GM23338 (cell line): Measurements from ENCODE around the gene DHRS12. TPM values are rescaled to one million over a fixed set of nuclear protein-coding genes. Genes with fewer than 3 reads are reported as not detected.

Source experiments
- ATAC-seq: fragments of 200-7000 bp; cut with Tn5 transposase; 3 replicates; pipeline ENCODE4 v1.9.1; 2020
- DNase-seq: peaks from one replicate; pipeline ENCODE4 v3.0.0-alpha.2; 2015; ENCODE audit warnings: low spot score
- H2AFZ ChIP-seq: fragments of 200-600 bp; sonication (generic); 2 replicates; pipeline ENCODE4 v1.8.0; 2016; ENCODE audit warnings: antibody characterized with exemption, mild to moderate bottlenecking, moderate library complexity
- H3F3A ChIP-seq: fragments of 200-600 bp; sonication (generic); replicated peaks from 2 replicates; pipeline ENCODE4 v1.8.0; 2017; ENCODE audit warnings: antibody characterized with exemption, mixed run types, low read depth
- H3K27ac ChIP-seq: fragments of 200-600 bp; sonication (generic); 2 replicates; pipeline ENCODE4 v1.6.1; 2016; ENCODE audit warnings: low read depth
- H3K27me3 ChIP-seq: fragments of 200-600 bp; sonication (generic); 2 replicates; pipeline ENCODE4 v1.8.0; 2016; ENCODE audit warnings: mild to moderate bottlenecking, mixed run types, moderate library complexity; ENCODE audit not compliant: insufficient read depth
- H3K36me3 ChIP-seq: fragments of 200-600 bp; sonication (generic); 2 replicates; pipeline ENCODE4 v1.8.0; 2016; ENCODE audit warnings: mild to moderate bottlenecking; ENCODE audit not compliant: insufficient read depth
- H3K4me1 ChIP-seq: fragments of 200-600 bp; sonication (generic); 2 replicates; pipeline ENCODE4 v1.8.0; 2016; ENCODE audit warnings: mild to moderate bottlenecking, moderate library complexity; ENCODE audit not compliant: insufficient read depth
- H3K4me2 ChIP-seq: fragments of 200-600 bp; sonication (generic); 2 replicates; pipeline ENCODE4 v1.7.1; 2017; ENCODE audit warnings: mixed run types
- H3K4me3 ChIP-seq: fragments of 200-600 bp; sonication (generic); 2 replicates; pipeline ENCODE4 v1.6.1; 2016; ENCODE audit warnings: mixed run types
- H3K79me2 ChIP-seq: fragments of 200-600 bp; sonication (generic); replicated peaks from 2 replicates; pipeline ENCODE4 v1.8.0; 2017; ENCODE audit warnings: mild to moderate bottlenecking; ENCODE audit not compliant: insufficient read depth
- H3K9me2 ChIP-seq: fragments of 200-600 bp; sonication (generic); 2 replicates; pipeline ENCODE4 v1.8.0; 2017; ENCODE audit not compliant: insufficient read depth
- H4K20me1 ChIP-seq: fragments of 200-600 bp; sonication (generic); replicated peaks from 2 replicates; pipeline ENCODE4 v1.8.0; 2017; ENCODE audit warnings: mild to moderate bottlenecking; ENCODE audit not compliant: insufficient read depth
- H3K27ac Mint-ChIP-seq: 2 replicates; pipeline ENCODE4 v1.8.0; 2020; ENCODE audit warnings: inconsistent platforms, mild to moderate bottlenecking, moderate library complexity, mixed read lengths
- H3K27me3 Mint-ChIP-seq: 3 replicates; pipeline ENCODE4 v1.8.0; 2022; ENCODE audit warnings: low read depth, mild to moderate bottlenecking, moderate library complexity, mixed read lengths, inconsistent platforms; ENCODE audit not compliant: insufficient read depth, poor library complexity
- H3K36me3 Mint-ChIP-seq: 3 replicates; pipeline ENCODE4 v1.8.0; 2021; ENCODE audit warnings: low read depth, mild to moderate bottlenecking, inconsistent platforms, moderate library complexity, mixed read lengths
- H3K4me1 Mint-ChIP-seq: 3 replicates; pipeline ENCODE4 v1.8.0; 2020; ENCODE audit warnings: mild to moderate bottlenecking, inconsistent platforms, mixed read lengths
- H3K4me3 Mint-ChIP-seq: 3 replicates; pipeline ENCODE4 v1.8.0; 2021; ENCODE audit warnings: moderate library complexity, mild to moderate bottlenecking, inconsistent platforms, mixed read lengths
- H3K9me3 Mint-ChIP-seq: 3 replicates; pipeline ENCODE4 v1.8.0; 2020; ENCODE audit warnings: moderate library complexity, mild to moderate bottlenecking, inconsistent platforms, mixed read lengths
- CTCF ChIP-seq, 2 experiments: fragments of 200-600 bp in 1 of 2; sonication (generic) in 1 of 2; conservative IDR thresholded peaks; 2 replicates each; pipeline versions ENCODE4 v1.5.1 to v1.6.1; 2016 to 2017; ENCODE audit warnings: antibody characterized with exemption in 2 of 2, low read depth in 2 of 2, mild to moderate bottlenecking in 2 of 2, moderate library complexity in 1 of 2
- EZH2 ChIP-seq: fragments of 200-600 bp; sonication (generic); IDR thresholded peaks from one replicate; pipeline ENCODE4 v1.8.0; 2017; ENCODE audit warnings: antibody characterized with exemption, mild to moderate bottlenecking, low read depth; ENCODE audit not compliant: unreplicated experiment
- EZH2phosphoT487 ChIP-seq: fragments of 200-600 bp; sonication (generic); IDR thresholded peaks from one replicate; pipeline ENCODE4 v1.8.1; 2018; ENCODE audit warnings: antibody characterized with exemption; ENCODE audit not compliant: unreplicated experiment
- NANOG ChIP-seq: IDR thresholded peaks from 2 replicates; pipeline ENCODE4 v1.6.1; 2016; ENCODE audit warnings: antibody characterized with exemption, borderline replicate concordance
- POLR2AphosphoS5 ChIP-seq: IDR thresholded peaks from 2 replicates; pipeline ENCODE4 v1.6.1; 2016; ENCODE audit warnings: antibody characterized with exemption, low read depth
- STAT1 ChIP-seq: IDR thresholded peaks from one replicate; pipeline ENCODE4 v1.6.1; 2016; ENCODE audit warnings: antibody characterized with exemption; ENCODE audit not compliant: unreplicated experiment
- ZNF114 ChIP-seq: fragments of 250-450 bp; sonication (Bioruptor Pico); IDR thresholded peaks from 2 replicates; pipeline ENCODE4 v1.5.0; 2020; ENCODE audit warnings: mild to moderate bottlenecking, moderate library complexity
- ZNF331 ChIP-seq: fragments of 250-450 bp; sonication (Bioruptor Pico); IDR thresholded peaks from 2 replicates; pipeline ENCODE4 v1.5.0; 2020; ENCODE audit warnings: low read depth, mild to moderate bottlenecking, moderate library complexity
- polyA plus RNA-seq: library from polyadenylated mRNA; unstranded; fragments of >200 nt; fragmentation: Nextera tagmentation; extraction: Ambion mirVana; gene quantifications from 2 replicates; pipeline ENCODE4 v1.2.1, GENCODE V29; 2016
- total RNA-seq: library from RNA; depleted of rRNA; stranded (reverse); fragments of >200 nt; shearing (Covaris generic); gene quantifications from 2 replicates; pipeline ENCODE4 v1.2.3, GENCODE V29; 2014
- TF ChIP-seq, protein P1 (sequence below): IDR thresholded peaks from 2 replicates; pipeline ENCODE4 v1.6.1; 2016; ENCODE audit warnings: antibody characterized with exemption

The DHRS12 gene
- total and polyA plus RNA-seq, 2 experiments from 2014 or later = 4.6 to 12.2 TPM

- TF ChIP-seq CTCF (conservative IDR thresholded peaks at IDR 0.05; ENCODE audit: low read depth in 2 of 2) = no peak
- no peak for TF ChIP-seq POLR2AphosphoS5
- TF ChIP-seq STAT1 = no peak
- TF ChIP-seq, protein P1, sequence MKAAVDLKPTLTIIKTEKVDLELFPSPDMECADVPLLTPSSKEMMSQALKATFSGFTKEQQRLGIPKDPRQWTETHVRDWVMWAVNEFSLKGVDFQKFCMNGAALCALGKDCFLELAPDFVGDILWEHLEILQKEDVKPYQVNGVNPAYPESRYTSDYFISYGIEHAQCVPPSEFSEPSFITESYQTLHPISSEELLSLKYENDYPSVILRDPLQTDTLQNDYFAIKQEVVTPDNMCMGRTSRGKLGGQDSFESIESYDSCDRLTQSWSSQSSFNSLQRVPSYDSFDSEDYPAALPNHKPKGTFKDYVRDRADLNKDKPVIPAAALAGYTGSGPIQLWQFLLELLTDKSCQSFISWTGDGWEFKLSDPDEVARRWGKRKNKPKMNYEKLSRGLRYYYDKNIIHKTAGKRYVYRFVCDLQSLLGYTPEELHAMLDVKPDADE = no peak
These were observed 30.0 kb upstream of the DHRS12 start (continued) for GRCh38 chr13:51833980-51834379.

DNA sequence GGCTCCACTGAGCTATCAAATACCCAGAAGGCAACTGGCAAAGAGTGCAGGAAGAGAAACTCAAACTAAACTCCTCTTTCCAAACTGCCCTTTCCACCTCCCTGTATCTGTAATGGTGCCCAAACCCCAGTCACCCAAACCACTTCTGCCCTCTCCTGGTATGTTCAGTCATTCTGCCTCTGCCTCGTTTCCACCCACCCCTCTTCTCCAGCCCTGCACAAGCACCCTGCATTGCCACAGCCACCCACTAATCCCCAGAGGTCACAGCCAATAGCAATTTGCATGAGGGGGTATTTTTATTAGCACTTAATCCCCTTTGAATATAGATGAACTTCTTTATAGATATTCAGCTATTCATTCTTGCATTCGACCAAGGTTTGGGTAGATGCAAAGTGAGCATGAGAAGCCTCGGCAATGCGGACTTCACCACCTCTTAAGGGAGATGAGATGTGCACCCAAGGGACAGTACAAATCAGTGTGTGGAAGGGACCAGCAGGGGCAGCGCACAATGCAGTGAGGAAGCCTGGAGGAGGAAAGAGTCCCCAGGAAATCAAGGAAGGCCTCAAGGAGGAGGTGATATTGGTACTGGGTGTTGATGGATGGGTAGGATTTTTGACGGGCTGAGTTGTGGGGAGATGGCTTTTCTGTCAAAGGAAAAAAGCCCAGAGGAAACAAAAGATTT lies 28.6 kb upstream of the DHRS12 start:
- Mint-ChIP-seq H3K4me3 (no peak overlapping the region), H3K27ac (no peak overlapping the region), H3K9me3 (no peaks in the 10 kb centered on the region), H3K4me1 (peaks cover 9% of the 10 kb centered on the region; the same call in 1 of the 3 replicates), H3K36me3 (no peaks in the 10 kb centered on the region), H3K27me3 (peaks cover 2% of the 10 kb centered on the region)
- Histone ChIP-seq H3K27ac (no peak overlapping the region), H4K20me1 (no peaks in the 10 kb centered on the region), H3K79me2 (no peaks in the 10 kb centered on the region), H3K4me3 (no peak overlapping the region), H2AFZ (no peak overlapping the region), H3K36me3 (no peaks in the 10 kb centered on the region), H3K4me1 (0 out of 2 replicates have a peak, but pooled peaks cover 3% of the 10 kb centered on the region), H3K4me2 (no peak overlapping the region), H3K9me2 (no peaks in the 10 kb centered on the region), H3K27me3 (no peaks in the 10 kb centered on the region), H3F3A (no peaks in the 10 kb centered on the region)
- peak; percentile 43 for DNase-seq
- TF ChIP-seq CTCF (conservative IDR thresholded peaks at IDR 0.05; ENCODE audit: low read depth in 2 of 2) (peak; percentile 42 to 79), POLR2AphosphoS5 (no peak)
- peak; percentile 90 for ATAC-seq

DNA sequence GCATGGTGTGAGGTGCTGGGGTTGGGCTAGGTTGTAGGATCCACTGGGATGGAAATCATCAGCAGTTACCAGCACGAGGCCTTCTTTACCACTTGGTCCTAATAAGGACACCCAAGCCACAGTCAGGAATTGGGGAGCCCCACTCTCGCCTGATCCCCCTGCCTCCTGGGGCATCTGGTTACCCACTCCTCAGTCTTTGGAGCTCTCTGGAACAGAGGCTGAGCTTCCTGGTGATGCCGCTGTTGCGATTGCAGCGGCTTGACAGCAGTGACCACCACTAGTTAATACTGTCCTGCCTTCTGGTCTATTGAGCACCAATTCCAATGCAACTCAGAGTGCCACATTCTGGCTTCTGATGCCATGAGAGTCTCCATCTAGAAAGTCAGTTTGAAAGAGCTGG lies 27.6 kb upstream of the DHRS12 start:
- no peaks in the 10 kb centered on the region for H3K36me3 Mint-ChIP-seq
- no peaks in the 10 kb centered on the region for H3K27me3 ChIP-seq
- no peaks in the 10 kb centered on the region for H3K36me3 ChIP-seq
- H3K4me3 Mint-ChIP-seq = no peak overlapping the region
- H3K79me2 ChIP-seq = no peaks in the 10 kb centered on the region
- DNase-seq (no peak), ATAC-seq (no peak)
- no peak overlapping the region for H3K4me2 ChIP-seq
- no peaks in the 10 kb centered on the region for H3K9me2 ChIP-seq
- no peaks in the 10 kb centered on the region for H3F3A ChIP-seq
- H3K4me3 ChIP-seq = no peak overlapping the region
- 0 out of 2 replicates have a peak, but pooled peaks cover 3% of the 10 kb centered on the region for H3K4me1 ChIP-seq
- H2AFZ ChIP-seq = no peak overlapping the region
- no peaks in the 10 kb centered on the region for H4K20me1 ChIP-seq
- no peaks in the 10 kb centered on the region for H3K9me3 Mint-ChIP-seq
- H3K4me1 Mint-ChIP-seq = peaks cover 9% of the 10 kb centered on the region; the same call in 1 of the 3 replicates
- H3K27me3 Mint-ChIP-seq = no peaks in the 10 kb centered on the region
- H3K27ac ChIP-seq = no peak overlapping the region
- no peak overlapping the region for H3K27ac Mint-ChIP-seq
- TF ChIP-seq POLR2AphosphoS5 (no peak), EZH2 (no peak), CTCF (conservative IDR thresholded peaks at IDR 0.05; ENCODE audit: low read depth in 2 of 2) (no peak), STAT1 (no peak), EZH2phosphoT487 (no peak), ZNF331 (no peak), ZNF114 (CRISPR knock-in tag) (no peak), NANOG (no peak)
- TF ChIP-seq, protein P1 = no peak
